ENCODE data around the gene FIGNL2.

FIGNL2 gene

GRCh38 chr12:51839310-51839947, 9.1 kb downstream of the FIGNL2 start:
- peaks cover 64% of the 10 kb centered on the region for H3K27me3 ChIP-seq (ENCODE audit: low read depth, low read length)
- H3K4me1 ChIP-seq (ENCODE audit: low read length): no peaks in the 10 kb centered on the region
- no peak for TF ChIP-seq EZH2phosphoT487 (IDR thresholded peaks at IDR 0.05; ENCODE audit: low read depth)
- TF ChIP-seq, protein P1, sequence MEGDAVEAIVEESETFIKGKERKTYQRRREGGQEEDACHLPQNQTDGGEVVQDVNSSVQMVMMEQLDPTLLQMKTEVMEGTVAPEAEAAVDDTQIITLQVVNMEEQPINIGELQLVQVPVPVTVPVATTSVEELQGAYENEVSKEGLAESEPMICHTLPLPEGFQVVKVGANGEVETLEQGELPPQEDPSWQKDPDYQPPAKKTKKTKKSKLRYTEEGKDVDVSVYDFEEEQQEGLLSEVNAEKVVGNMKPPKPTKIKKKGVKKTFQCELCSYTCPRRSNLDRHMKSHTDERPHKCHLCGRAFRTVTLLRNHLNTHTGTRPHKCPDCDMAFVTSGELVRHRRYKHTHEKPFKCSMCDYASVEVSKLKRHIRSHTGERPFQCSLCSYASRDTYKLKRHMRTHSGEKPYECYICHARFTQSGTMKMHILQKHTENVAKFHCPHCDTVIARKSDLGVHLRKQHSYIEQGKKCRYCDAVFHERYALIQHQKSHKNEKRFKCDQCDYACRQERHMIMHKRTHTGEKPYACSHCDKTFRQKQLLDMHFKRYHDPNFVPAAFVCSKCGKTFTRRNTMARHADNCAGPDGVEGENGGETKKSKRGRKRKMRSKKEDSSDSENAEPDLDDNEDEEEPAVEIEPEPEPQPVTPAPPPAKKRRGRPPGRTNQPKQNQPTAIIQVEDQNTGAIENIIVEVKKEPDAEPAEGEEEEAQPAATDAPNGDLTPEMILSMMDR (IDR thresholded peaks at IDR 0.05; ENCODE audit: low read depth, low read length): no peak
- H3K36me3 ChIP-seq (replicated peaks; ENCODE audit: low read depth, low read length): no peaks in the 10 kb centered on the region
- no peak overlapping the region for H3K4me3 ChIP-seq (ENCODE audit: low read length)
- H4K20me1 ChIP-seq (ENCODE audit: insufficient read depth, low read length): no peaks in the 10 kb centered on the region
- H3K4me2 ChIP-seq (ENCODE audit: low read length): no peak overlapping the region
- H3K9ac ChIP-seq (ENCODE audit: low read length): no peak overlapping the region
- H2AFZ ChIP-seq (ENCODE audit: low read depth, low read length): no peak overlapping the region
- no peaks in the 10 kb centered on the region for H3K9me3 ChIP-seq (ENCODE audit: insufficient read depth, low read length)
- H3K79me2 ChIP-seq (ENCODE audit: low read length): no peaks in the 10 kb centered on the region
- no peak overlapping the region for H3K27ac ChIP-seq (ENCODE audit: low read length)

DNA sequence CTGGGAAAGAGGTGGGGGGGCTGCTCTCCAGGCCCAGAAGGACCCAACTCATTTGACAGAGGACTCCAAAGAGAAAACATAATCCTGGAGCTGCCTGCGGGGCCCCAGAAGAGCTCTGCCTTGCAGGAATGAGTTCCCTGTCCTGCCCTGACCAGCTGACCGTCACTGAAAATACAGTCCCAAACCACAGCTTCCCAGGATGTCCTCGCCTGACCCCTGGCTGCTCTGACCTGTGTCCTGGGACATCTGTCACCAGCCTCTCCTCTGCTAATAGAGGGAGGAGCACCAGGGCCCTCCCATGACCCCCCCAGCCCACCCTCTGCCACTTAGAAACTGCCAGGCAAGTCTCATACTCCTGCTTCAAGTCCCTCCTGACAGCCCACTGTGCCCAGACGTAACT, 9.8 kb downstream of the FIGNL2 start:
- Histone ChIP-seq H3K4me1 (ENCODE audit: low read length) (no peaks in the 10 kb centered on the region), H3K9ac (ENCODE audit: low read length) (no peak overlapping the region), H3K9me3 (ENCODE audit: insufficient read depth, low read length) (no peaks in the 10 kb centered on the region), H3K36me3 (replicated peaks; ENCODE audit: low read depth, low read length) (no peaks in the 10 kb centered on the region), H3K4me3 (ENCODE audit: low read length) (no peak overlapping the region), H3K79me2 (ENCODE audit: low read length) (no peaks in the 10 kb centered on the region), H4K20me1 (ENCODE audit: insufficient read depth, low read length) (no peaks in the 10 kb centered on the region), H3K4me2 (ENCODE audit: low read length) (no peak overlapping the region), H2AFZ (ENCODE audit: low read depth, low read length) (no peak overlapping the region), H3K27me3 (ENCODE audit: low read depth, low read length) (peaks cover 58% of the 10 kb centered on the region), H3K27ac (ENCODE audit: low read length) (no peak overlapping the region)
- TF ChIP-seq, protein P1 (IDR thresholded peaks at IDR 0.05; ENCODE audit: low read depth, low read length): no peak
- TF ChIP-seq EZH2phosphoT487 (IDR thresholded peaks at IDR 0.05; ENCODE audit: low read depth): no peak

- no peak overlapping the region for H3K9ac ChIP-seq (ENCODE audit: low read length)
- no peaks in the 10 kb centered on the region for H3K9me3 ChIP-seq (ENCODE audit: insufficient read depth, low read length)
- no peaks in the 10 kb centered on the region for H3K4me1 ChIP-seq (ENCODE audit: low read length)
- no peak for TF ChIP-seq EZH2phosphoT487 (IDR thresholded peaks at IDR 0.05; ENCODE audit: low read depth)
- TF ChIP-seq, protein P1 (IDR thresholded peaks at IDR 0.05; ENCODE audit: low read depth, low read length): no peak
- no peaks in the 10 kb centered on the region for H3K36me3 ChIP-seq (replicated peaks; ENCODE audit: low read depth, low read length)
- H2AFZ ChIP-seq (ENCODE audit: low read depth, low read length): no peak overlapping the region
- peaks cover 62% of the 10 kb centered on the region for H3K27me3 ChIP-seq (ENCODE audit: low read depth, low read length)
- no peaks in the 10 kb centered on the region for H3K79me2 ChIP-seq (ENCODE audit: low read length)
- no peak overlapping the region for H3K4me3 ChIP-seq (ENCODE audit: low read length)
- no peak overlapping the region for H3K27ac ChIP-seq (ENCODE audit: low read length)
- H3K4me2 ChIP-seq (ENCODE audit: low read length): no peak overlapping the region
- no peaks in the 10 kb centered on the region for H4K20me1 ChIP-seq (ENCODE audit: insufficient read depth, low read length)
These were observed 10.5 kb downstream of the FIGNL2 start for GRCh38 chr12:51838036-51838435.

GRCh38 chr12:51837286-51837685, 11.2 kb downstream of the FIGNL2 start:
- Histone ChIP-seq H3K4me1 (ENCODE audit: low read length) (peaks cover 7% of the 10 kb centered on the region), H3K4me3 (ENCODE audit: low read length) (no peak overlapping the region), H3K9ac (ENCODE audit: low read length) (no peak overlapping the region), H2AFZ (ENCODE audit: low read depth, low read length) (no peak overlapping the region), H3K36me3 (replicated peaks; ENCODE audit: low read depth, low read length) (no peaks in the 10 kb centered on the region), H3K27me3 (ENCODE audit: low read depth, low read length) (peaks cover 62% of the 10 kb centered on the region), H3K27ac (ENCODE audit: low read length) (no peak overlapping the region), H3K9me3 (ENCODE audit: insufficient read depth, low read length) (no peaks in the 10 kb centered on the region), H4K20me1 (ENCODE audit: insufficient read depth, low read length) (no peaks in the 10 kb centered on the region), H3K4me2 (ENCODE audit: low read length) (no peak overlapping the region), H3K79me2 (ENCODE audit: low read length) (no peaks in the 10 kb centered on the region)
- TF ChIP-seq, protein P1 (IDR thresholded peaks at IDR 0.05; ENCODE audit: low read depth, low read length): no peak
- TF ChIP-seq EZH2phosphoT487 (IDR thresholded peaks at IDR 0.05; ENCODE audit: low read depth): no peak
